Retinal pigment epithelial cell (primary cell): ENCODE measurements around the gene TCP11L2.

Source experiments
- DNase-seq: peaks from one replicate; pipeline ENCODE4 v3.0.0-alpha.2; 2010; ENCODE audit warnings: low read depth
- H3K4me3 ChIP-seq: 2 replicates; pipeline ENCODE4 v1.5.1; 2011; ENCODE audit warnings: mild to moderate bottlenecking, low read length, control low read depth, moderate library complexity
- CTCF ChIP-seq: conservative IDR thresholded peaks from 2 replicates; pipeline ENCODE4 v1.5.1; 2011; ENCODE audit warnings: low read depth, low read length, control low read depth, inconsistent platforms

TCP11L2 gene

GRCh38 chr12:106274575-106275121 lies 27.9 kb upstream of the TCP11L2 start:
- no peak overlapping the region for H3K4me3 ChIP-seq
- no peak for TF ChIP-seq CTCF
- no peak for DNase-seq

GRCh38 chr12:106275458-106275857 lies 27.1 kb upstream of the TCP11L2 start:
- no peak for TF ChIP-seq CTCF
- no peak overlapping the region for H3K4me3 ChIP-seq
- no peak for DNase-seq

DNA sequence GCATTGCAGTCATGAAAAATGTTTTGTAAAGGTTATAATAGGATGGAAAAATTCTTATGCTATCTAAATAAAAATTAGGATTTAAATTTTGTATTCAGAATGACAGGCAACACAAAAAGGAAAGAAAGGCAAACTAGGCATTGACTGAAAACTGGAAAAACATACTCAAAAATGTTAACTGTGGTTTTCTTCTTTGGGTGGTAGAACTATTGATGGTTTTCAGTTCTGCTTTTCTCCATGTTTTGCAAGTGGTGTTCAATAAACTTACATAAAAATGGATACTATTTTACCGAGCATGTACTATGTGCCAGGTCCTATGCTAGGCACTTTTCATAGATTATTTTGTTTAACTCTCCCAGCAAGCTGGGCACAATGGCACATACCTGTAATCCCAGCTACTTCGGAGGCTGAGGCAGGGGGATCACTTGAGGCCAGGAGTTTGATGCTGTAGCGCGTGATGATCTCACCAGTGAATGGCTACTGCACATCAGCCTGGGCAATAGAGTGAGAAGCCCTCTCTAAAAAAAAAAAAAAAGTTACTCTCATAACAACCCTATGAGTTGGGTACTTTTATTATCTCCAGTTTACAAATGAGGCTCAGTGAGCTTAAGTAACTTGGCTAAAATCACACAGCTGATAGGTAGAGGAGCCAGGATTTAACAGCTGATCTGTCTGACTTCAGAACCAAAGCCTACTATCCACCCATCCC lies 26.3 kb upstream of the TCP11L2 start:
- H3K4me3 ChIP-seq, result no peak overlapping the region
- DNase-seq, result no peak
- TF ChIP-seq CTCF, result no peak

DNA sequence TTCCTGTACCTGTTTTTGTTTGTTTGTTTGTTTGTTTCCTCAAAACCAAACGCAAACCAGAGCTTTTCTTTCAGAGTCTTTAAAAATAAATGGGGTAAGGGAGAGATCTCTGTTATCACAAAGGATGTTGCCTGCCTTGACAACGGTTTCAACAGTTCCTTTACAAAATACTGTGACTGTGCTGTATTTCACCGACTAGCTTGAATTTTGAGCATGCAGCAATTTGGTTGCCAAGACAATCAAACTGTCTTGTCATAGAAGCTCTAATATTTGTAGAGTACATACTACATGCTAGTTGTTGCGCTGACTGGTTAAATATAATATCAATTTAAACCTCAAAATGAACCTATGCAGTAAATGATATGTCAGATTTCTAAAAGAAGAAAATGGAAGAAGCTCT lies 22.4 kb upstream of the TCP11L2 start:
- TF ChIP-seq CTCF, result no peak
- H3K4me3 ChIP-seq, result no peak overlapping the region
- no peak for DNase-seq

DNA sequence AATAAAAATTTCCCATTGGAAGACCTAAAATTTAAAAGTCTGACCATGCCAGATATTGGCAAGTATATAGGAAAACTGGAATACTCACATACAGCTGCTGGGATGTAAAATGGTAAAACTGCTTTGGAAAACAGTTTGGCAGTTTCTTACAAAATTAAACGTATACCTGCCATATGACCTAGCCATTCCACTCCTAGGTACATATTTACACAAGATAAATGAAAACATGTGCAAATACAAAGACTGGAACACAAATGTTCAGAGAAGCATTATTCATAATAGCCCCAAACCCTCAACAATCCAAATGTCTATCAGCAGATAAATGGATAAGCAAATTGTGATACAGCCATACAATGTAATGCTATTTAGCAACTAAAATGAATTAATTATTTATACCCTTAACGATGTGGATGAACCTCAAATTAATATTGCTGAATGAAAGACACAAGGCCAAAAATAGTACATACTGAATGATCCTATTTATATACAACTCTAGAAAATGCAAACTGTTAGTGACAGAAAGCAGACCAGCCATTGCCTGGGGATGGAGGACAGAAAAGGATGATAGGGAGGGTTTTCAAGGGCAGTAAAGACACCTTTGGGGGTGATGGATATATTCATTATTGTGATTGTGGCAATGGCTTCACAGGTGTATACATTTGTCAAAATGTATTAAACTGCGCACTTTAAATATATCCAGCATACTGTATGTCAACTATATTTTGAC lies 21.3 kb upstream of the TCP11L2 start:
- no peak for TF ChIP-seq CTCF
- no peak overlapping the region for H3K4me3 ChIP-seq
- no peak for DNase-seq

- no peak overlapping the region for H3K4me3 ChIP-seq
- no peak for DNase-seq
- no peak for TF ChIP-seq CTCF
These were observed 20.7 kb upstream of the TCP11L2 start for GRCh38 chr12:106281804-106282203.

- peak; percentile 74 for TF ChIP-seq CTCF
- H3K4me3 ChIP-seq, result no peak overlapping the region
- no peak for DNase-seq
These were observed 20.0 kb upstream of the TCP11L2 start for GRCh38 chr12:106282457-106283097.
